Spleen (tissue), 7 donors: Measurements from ENCODE around the gene TTC7B.

ENCODE experiments used
- CTCF ChIP-seq, 11 experiments: fragments of 200-600 bp in 7 of 11; fragments of 450-650 bp in 4 of 11; sonication (generic) in 4 of 11; IDR thresholded peaks in 8 of 11; conservative IDR thresholded peaks in 3 of 11; 1 replicate in 7 of 11; 2 replicates in 4 of 11; pipeline versions ENCODE4 v1.4.0 to v1.8.0; 2016 to 2021; ENCODE audit warnings: antibody characterized with exemption in 11 of 11, inconsistent platforms in 4 of 11, mild to moderate bottlenecking in 1 of 11
- POLR2A ChIP-seq, 3 donors: fragments of 450-650 bp; IDR thresholded peaks; one replicate each; pipeline ENCODE4 v1.5.1; 2017; ENCODE audit warnings: antibody characterized with exemption in 3 of 3, mild to moderate bottlenecking in 1 of 3
- POLR2AphosphoS5 ChIP-seq, 3 donors: sonication (generic); formaldehyde crosslinking; IDR thresholded peaks; one replicate each; pipeline ENCODE4 v1.5.1; 2017; ENCODE audit warnings: antibody characterized with exemption in 3 of 3
- donor health status: DM: no; HTN: no; CAD: no; lungs with moderate emphysema.
- donor health status: DM: no; HTN: no; CAD: no.
- donor health status: DM: no; HTN: no; CAD: no.

- no peak for TF ChIP-seq POLR2A (IDR thresholded peaks at IDR 0.05)
- no peak for TF ChIP-seq POLR2AphosphoS5 (IDR thresholded peaks at IDR 0.05)
- no peak for TF ChIP-seq CTCF (IDR thresholded peaks at IDR 0.05 in 8 of 11, conservative IDR thresholded peaks at IDR 0.05 in 3 of 11)
These were observed 48.5 kb upstream of the TTC7B start for GRCh38 chr14:90864741-90865140.
